ENCODE data around the gene NPLOC4. TPM values are rescaled to one million over a fixed set of nuclear protein-coding genes. Genes with fewer than 3 reads are reported as not detected.
A peak's percentile ranks its signal among the peaks of the same experiment; 100 is the strongest.
"Not testable (repeated sequence)": the region's sequence is repeated elsewhere in the genome, so short reads cannot be mapped to it uniquely, and the experiment has no call there.

NPLOC4 gene
- total RNA-seq, 1 donor from 2014 or later, result 106 TPM

DNA sequence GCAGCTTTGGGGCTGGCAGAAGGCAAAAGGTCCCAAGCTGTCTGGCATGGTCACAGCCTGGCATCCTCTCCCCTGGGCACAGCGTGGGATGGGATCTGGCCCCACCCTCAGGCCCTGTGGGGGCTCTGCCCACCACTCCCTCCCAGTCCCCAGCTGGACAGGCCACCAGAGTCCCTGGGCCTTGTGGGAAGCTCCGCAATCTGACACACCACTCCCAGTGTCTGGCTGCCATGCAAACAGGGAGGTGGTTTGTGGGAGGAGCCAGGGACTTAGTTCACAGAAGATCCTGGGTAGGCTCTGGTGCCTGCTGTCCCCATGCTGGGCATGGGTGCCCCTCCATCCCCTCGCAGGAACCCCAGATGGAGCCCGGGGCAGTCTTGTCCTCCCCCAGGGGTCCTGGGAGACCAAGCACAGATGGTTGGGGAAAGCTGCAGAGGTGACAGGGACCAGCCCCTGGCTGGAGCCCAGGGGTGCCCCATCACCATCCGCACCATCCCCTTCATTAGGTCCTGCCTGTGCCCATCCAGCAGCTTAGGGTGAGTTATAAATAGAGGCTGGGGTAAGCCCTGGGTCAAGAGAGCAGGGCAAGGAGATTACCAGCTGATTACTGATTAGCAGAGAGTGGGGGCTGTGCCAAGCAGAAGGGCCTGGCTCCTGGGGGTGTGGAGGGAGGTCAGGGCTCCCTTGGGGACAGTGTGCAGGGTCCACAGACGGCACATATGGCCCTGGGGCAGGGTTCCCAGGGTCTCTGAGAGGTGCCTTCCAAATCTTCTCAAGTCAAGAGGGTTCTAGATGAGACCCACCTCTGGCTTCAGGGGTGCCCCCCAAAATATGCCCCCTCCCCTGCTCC, 102.5 kb downstream of the NPLOC4 start:
- DNase-seq (ENCODE audit: low spot score), result no peak

DNA sequence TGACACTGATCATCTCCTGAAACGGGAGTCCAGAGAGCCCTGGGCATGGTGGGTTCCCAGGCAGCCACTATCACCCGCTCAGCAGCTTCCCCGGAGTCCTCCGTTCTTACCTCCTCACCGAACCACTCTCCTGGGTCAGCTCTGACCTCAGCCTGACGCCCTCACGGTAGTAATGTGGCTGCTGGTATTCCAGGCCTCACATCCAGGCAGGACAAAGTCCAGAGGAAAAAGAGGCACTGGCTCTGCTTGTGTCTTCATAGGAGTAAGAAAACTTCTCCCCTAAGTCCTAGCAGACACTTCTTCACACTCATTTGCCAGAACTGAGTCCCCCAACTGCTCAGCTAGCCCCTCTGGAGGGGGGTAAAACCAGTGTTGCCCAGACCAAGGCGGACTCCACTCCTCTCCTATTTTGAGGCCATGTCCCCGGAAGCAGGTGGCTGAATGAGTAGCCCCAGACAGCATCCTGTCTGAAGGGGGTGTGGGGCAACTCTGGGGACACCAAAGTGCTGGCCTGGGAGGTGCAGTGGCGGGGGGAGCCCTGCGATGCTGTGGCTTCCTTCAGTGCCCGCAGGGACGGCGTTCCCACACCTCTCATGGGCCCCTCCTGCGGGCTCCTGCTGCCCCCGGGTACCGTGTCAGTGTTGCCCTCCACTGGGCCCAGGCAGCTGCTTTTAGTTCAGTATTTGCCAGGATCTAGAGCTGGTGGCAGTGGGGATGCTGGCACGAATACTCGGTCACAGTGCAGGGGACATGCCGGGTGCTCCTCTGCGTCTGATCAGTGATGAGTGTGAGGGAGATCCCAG, 103.4 kb downstream of the NPLOC4 start:
- DNase-seq (ENCODE audit: low spot score), result no peak

- DNase-seq (ENCODE audit: low spot score), result no peak
Measured at GRCh38 chr17:81532490-81533287, 104.2 kb downstream of the NPLOC4 start.

DNA sequence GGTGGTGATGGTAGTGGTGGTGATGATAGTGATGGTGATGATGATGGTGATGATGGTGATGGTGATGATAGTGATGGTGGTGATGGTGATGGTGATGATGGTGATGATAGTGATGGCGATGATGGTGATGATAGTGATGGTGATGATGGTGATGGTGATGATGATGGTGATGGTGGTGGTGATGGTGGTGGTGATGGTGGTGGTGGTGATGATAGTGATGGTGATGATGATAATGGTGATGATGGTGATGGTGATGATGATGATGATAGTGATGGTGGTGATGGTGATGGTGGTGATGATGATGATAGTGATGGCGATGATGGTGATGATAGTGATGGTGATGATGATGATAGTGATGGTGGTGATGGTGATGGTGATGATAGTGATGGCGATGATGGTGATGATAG, 104.9 kb downstream of the NPLOC4 start:
- not testable (repeated sequence) for DNase-seq (ENCODE audit: low spot score)

DNA sequence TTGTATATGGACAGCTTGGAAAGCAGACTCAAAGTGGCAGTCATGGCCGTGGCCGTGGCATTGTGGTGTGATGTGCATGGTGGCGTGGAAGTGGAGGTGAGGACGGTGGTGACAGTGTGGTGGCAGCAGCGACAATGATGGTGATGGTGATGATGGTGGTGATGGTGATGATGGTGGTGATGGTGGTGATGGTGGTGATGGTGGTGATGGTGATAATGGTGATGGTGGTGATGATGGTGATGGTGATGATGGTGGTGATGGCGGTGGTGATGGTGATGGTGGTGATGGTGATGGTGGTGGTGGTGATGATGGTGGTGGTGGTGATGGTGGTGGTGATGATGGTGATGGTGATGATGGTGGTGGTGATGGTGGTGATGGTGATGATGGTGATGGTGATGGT, 105.9 kb downstream of the NPLOC4 start:
- not testable (repeated sequence) for DNase-seq (ENCODE audit: low spot score)

DNA sequence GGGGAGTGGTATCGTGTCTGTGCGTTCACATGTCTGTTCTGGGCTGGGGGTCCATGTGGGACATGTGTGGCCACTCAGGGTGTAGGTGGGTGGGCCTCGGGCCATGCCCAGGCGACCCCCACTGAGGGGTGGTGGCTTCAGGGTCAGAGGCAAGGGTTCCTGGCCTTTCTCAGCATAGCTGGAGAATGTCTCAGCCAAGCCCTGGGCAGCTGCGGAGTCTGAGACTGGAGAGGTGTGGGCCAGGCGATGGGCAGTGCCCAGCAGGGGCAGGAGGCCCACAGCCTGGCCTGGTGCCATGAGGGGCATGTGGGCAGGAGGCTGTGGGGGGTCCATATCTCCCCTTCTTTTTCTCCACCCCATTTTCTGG, 107.5 kb downstream of the NPLOC4 start:
- DNase-seq (ENCODE audit: low spot score), result no peak

GRCh38 chr17:81528651-81529436, 108.1 kb downstream of the NPLOC4 start:
- no peak for DNase-seq (ENCODE audit: low spot score)

- no peak for DNase-seq (ENCODE audit: low spot score)
Measured at GRCh38 chr17:81528384-81528650, 108.6 kb downstream of the NPLOC4 start.

DNA sequence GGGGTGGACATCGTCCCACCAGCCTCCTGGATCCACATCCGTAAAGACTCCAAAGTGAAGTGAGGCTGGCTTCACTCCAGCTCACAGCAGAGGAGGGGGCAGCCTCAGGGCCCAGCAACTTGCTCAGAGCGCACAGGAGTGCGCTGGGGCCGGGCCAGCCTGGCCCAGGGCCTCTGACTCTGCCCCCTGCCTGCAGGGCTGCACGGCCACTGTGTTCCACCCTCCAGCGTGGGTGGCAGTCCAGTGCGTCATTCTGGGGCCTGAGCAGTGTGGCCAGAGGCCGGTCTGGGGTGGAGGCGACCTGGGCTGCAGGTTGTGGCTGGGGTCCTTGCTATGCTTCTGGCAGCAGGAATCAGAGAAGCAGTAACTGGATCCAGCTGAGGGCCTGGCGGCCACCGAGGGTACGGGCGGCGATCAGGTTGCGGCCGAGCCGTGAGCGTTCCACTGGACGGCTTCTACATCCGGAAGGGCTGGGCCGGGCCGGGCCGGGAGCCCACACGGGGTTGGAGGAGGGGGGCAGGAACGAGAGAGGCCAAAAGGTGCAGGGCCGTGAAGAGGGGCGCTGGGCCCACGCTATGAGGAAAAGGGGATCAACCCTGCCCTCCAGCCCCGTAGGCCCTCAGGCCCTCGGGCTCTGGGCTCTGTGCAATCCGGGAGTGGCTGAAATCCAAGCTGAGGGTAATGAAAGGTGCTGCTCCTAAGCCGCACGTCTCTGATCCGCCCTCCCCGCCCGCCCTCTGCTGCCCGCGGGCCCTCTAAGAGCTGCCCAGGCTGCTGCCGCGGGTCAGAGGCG, 109.1 kb downstream of the NPLOC4 start, which contains the start of gene FSCN2:
FSCN2 (plus strand) TSS at position 787 of the 793 bp plus-strand sequence. CDS start 155 bp downstream, outside the sequence.
- DNase-seq (ENCODE audit: low spot score), result no peak

DNA sequence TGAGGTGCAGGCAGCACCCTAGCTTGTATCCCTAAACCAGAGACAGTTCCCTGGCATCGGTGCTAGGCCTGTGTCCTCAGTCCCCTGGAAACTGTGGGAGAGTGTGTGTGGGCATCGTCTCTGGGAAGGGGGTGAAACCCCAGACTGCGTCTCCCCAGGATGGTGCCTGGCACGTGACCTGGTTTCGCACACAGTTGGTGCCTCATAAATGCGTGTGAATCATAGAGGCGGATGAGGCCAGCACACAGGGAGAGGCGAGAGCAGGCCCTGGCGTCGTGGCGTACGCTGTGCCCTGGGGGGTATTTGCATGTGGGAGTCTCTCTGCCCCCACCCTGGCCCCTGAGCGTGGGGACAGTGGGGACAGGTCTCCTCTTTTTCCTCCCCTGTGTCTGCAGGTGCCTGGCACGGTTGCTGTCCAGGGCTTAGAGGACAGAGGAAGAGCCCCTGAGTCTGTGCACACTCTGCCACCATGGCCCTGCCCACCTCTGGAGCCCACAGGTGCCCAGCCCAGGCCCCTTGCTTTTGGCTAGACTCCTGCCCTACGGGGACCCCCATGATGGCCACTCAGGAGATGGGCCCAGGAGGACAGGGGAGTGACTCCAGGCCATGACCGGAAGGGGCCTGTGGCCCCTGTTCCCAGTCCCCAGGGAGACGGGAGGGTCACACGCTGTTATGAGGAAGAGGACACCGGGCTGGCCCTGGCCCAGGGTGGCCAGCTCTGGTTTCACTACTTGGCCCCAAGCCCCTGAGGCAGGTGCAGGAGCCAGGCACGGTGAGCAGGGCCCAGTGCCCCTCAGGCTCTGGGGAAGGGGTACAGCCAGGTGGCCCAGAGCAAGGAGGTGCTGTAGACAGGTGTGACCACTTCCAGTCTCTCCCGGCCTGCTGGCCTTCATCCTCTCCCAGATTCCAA, 110.0 kb downstream of the NPLOC4 start:
- no peak for DNase-seq (ENCODE audit: low spot score)

DNA sequence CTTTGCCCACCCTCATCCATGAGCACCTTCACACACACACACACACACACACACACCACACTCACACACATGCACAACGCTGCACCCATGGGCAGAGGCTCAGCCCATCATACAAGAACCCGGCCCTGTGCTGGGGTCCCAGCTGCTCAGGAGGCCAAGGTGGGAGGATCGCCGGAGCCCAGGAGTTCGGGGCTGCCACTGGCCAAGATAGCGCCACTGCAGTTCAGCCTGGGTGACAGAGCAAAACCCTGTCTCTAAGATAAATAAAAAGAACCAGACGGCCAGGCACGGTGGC, 112.1 kb downstream of the NPLOC4 start:
- no peak for DNase-seq (ENCODE audit: low spot score)

GRCh38 chr17:81524039-81524864, 112.7 kb downstream of the NPLOC4 start:
- no peak for DNase-seq (ENCODE audit: low spot score)

DNA sequence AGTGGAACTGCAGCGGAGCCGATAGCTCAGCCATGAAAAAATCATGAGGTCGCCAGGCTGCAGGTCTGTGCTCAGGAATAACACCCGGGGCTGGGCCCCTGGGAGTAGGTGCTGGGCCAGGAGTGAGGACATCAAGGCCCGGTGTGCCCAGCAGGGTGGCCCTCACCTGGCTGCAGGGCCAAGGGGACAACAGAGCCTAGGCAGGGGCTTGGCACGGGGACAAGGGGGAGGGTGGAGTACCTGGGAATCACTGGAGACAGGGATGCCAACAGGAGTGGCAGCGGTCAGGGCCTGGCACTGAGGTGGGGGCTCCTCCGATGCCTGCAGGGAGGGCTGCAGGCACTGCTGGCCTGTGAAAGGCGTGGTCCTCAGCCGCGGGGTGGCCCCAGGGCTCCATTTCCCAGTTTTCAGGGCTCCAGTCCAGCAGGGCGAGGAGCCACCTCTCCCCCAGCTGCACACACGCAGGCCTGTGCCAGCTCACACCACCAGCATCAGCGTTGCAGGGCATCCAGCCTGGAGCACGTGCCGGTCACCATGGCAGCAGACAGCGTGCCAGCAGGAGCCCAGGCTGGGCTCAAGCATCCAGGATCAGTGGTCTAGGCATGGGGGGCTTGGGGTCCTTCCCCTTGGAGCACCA, 113.4 kb downstream of the NPLOC4 start:
- no peak for DNase-seq (ENCODE audit: low spot score)

DNA sequence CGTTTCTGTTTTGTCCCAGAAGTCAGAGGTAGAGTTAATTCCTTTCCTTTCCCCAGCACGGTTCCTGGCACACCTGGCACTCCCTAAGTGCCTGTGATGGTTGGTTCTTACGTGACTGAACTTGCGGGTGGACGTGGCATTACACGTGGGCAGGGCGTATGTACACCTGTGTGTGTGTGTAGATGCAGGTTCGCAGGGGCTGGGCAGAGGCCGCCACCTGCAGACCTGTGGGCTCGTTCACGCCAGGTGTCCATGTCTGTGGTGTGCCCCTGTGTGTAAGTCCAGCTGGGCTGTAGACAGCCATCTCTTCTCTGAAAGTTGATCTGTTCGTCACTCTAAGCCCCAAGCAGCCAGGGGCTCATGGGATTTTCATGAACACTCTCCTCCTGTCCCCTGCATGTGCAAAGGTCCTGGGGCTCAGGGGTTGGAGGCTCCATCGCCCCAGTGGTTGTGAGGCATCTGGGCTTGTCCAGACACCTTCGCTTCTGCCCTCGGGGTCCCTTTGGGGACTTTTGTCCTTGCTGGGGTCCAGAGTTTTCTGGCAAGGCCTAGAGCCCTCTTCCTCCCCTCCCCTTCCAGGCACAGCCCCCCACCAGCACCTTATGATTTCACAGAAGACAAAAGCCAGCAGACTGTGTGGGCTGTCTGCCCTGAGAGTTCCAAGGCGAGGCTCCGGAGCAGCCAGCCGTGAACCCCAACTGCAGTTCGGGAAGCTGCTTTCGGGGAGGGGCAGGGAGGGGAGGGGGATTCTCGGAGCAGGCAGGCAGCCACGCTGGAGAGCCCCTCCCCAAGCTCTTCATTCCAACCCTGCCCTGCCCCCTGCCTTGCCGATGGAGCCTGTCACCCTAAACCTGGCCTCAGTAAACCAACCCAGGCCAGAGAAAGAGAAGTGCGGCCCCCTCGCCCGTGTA, 114.2 kb downstream of the NPLOC4 start:
- DNase-seq (ENCODE audit: low spot score), result no peak

- no peak for DNase-seq (ENCODE audit: low spot score)
Measured at GRCh38 chr17:81520021-81520901, 116.7 kb downstream of the NPLOC4 start.

DNA sequence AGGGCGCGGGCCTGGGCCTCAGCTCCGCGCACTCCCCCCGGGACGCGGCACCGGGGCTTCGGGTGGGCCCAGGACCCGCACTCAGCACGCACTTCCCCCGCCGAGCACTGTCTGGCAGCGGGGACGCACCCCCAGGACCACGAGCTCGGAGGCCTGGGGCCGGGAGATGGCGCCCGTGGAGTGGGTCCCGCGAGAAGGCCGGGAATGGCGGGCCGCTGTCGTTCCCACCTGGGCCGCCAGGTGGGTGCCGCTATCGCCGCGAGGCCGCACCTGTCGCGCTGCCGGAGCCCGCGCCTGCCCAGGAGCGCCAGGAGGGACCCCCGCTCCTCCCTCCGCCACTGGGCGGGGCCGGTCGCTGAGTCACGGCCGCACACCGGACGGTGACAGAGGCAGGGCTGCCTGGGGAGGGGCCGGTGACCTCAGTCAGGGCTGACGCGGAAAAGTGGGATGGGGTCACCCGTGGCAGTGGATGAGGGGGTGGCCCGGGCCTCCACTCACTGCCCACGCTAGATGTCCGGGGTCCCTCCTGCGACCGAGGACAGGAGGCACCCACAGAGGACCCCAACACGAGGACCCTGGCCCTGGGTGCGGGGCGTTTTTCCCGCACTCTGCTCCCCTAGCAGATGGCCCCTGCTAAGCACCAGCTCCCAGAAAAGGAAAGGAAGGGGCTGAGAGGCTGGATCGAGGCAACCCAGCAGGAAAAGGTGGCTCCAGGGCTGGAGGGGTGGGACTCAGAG, 117.5 kb downstream of the NPLOC4 start:
- DNase-seq (ENCODE audit: low spot score), result peak; percentile 73

Measured in ureter (tissue), 1 donor.